ENCODE data around the gene ZNF536. TPM values are rescaled to one million over a fixed set of nuclear protein-coding genes. Genes with fewer than 3 reads are reported as not detected.

The ZNF536 gene
- total RNA-seq, 2 experiments from 2014 or later: not detected

DNA sequence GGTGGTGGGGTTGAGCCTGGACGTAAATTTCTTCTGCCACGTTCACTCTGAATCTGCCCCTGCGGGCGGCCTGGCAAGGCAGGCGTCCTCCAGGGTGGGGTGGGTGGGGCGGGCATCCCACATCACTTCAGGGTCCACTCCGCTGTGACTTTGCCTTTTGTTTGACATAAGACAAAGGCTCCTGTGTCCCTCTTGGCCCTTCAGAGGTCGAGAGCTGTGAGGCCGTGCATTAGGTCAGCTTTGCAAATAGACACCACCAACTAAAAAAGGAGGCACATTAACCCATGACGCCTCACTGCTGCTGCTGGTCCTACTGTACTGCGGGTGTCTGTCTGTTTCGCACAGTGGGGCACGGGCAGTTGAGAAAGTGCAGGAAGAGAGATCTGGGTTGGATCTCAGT, 10.5 kb upstream of the ZNF536 start:
- H3K9me3 Mint-ChIP-seq: no peaks in the 10 kb centered on the region
- no peak overlapping the region for H3K27ac Mint-ChIP-seq
- no peak for DNase-seq
- H3K4me1 Mint-ChIP-seq: no peaks in the 10 kb centered on the region
- H3K4me3 Mint-ChIP-seq: no peak overlapping the region
- no peaks in the 10 kb centered on the region for H3K36me3 Mint-ChIP-seq (ENCODE audit: low read depth)
- ChIA-PET CTCF (no interaction called here), POLR2A (no interaction called here)
- H3K27me3 Mint-ChIP-seq: peaks cover 14% of the 10 kb centered on the region

DNA sequence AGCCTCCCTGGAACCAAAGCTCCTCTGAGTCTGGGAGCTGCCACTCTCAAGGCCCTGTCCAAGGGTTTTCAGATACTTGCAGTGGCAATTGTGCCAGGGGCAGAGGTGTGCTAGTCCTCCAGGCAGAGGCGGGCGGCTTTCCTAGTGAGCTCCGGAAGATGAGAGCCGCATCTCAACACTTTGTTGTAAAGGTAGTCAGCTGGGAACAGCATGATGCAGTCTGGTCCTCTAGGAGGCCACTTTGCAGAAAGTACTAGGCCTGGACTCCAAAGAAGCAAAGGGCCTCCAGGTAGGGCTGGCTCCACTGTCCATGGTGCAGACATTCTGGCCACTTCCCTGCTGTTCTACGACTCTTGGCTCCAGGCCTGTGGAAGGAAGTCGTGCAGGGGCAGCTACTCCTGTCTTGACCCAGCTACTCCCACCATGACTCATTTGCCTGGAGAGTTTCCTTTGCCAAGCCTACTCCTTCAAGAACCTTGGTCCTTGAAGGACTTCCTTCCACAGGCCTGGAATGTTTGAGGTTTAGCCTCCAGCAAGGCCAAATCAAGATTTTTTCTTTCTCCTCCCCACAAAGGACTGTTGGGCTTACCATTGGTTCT, 9.9 kb upstream of the ZNF536 start:
- peaks cover 14% of the 10 kb centered on the region for H3K27me3 Mint-ChIP-seq
- no peaks in the 10 kb centered on the region for H3K9me3 Mint-ChIP-seq
- no peaks in the 10 kb centered on the region for H3K36me3 Mint-ChIP-seq (ENCODE audit: low read depth)
- CTCF ChIA-PET: no interaction called here
- no peaks in the 10 kb centered on the region for H3K4me1 Mint-ChIP-seq
- no peak overlapping the region for H3K4me3 Mint-ChIP-seq
- DNase-seq: no peak
- POLR2A ChIA-PET: no interaction called here
- H3K27ac Mint-ChIP-seq: no peak overlapping the region

DNA sequence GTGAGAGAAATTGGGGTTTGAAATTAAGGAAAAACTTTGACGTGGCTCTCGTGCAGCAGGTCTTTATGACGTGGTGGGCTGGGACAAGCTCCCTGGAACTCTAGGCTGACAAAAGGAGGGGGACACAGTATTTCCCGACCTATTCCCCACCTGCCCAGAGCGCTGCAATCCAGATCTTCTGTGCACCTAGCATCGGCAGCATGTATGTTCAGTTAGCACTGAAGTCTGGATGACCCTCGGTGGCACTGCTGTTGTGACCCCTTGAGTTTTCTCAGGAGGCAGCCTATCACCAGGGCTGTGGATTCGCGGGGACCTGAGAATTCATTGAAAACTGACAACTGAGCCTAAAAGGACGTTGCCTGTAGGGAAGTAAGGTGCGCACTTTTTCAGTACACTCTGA, 9.1 kb upstream of the ZNF536 start:
- Mint-ChIP-seq H3K36me3 (ENCODE audit: low read depth) (no peaks in the 10 kb centered on the region), H3K9me3 (no peaks in the 10 kb centered on the region), H3K4me1 (no peaks in the 10 kb centered on the region), H3K27me3 (peaks cover 14% of the 10 kb centered on the region), H3K27ac (no peak overlapping the region), H3K4me3 (no peak overlapping the region)
- ChIA-PET POLR2A (no interaction called here), CTCF (no interaction called here)
- DNase-seq: no peak

GRCh38 chr19:30364866-30365800, 7.1 kb upstream of the ZNF536 start:
- CTCF ChIA-PET: interaction anchor here (1.7 kb wide), 1 partner anchor 13 kb away, joined by 3 read pairs; no protein-coding TSS in a partner anchor
- DNase-seq: no peak
- H3K4me1 Mint-ChIP-seq: no peaks in the 10 kb centered on the region
- H3K36me3 Mint-ChIP-seq (ENCODE audit: low read depth): no peaks in the 10 kb centered on the region
- H3K9me3 Mint-ChIP-seq: no peaks in the 10 kb centered on the region
- no peak overlapping the region for H3K27ac Mint-ChIP-seq
- H3K27me3 Mint-ChIP-seq: peaks cover 16% of the 10 kb centered on the region
- no peak overlapping the region for H3K4me3 Mint-ChIP-seq
- POLR2A ChIA-PET: no interaction called here

DNA sequence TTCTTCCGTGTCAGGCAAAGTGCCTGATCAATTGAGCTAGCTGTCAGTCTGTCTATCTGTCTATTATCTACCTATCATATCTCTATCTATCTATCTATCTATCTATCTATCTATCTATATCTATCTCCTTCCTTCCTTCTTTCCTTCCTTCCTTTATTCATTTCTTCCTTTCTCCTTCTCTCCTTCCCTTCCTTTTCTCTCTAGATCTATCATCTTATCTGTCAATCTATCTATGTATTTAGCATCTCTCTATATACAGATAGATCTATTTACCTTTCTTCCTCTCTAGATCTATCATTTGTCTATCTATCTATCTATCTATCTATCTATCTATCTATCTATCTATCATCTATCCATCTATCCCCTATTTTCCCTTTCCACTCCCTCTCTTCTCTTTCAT, 5.9 kb upstream of the ZNF536 start:
- CTCF ChIA-PET: no interaction called here
- H3K4me1 Mint-ChIP-seq: no peaks in the 10 kb centered on the region
- no peak overlapping the region for H3K27ac Mint-ChIP-seq
- POLR2A ChIA-PET: no interaction called here
- H3K27me3 Mint-ChIP-seq: peaks cover 6% of the 10 kb centered on the region
- H3K9me3 Mint-ChIP-seq: no peaks in the 10 kb centered on the region
- H3K4me3 Mint-ChIP-seq: no peak overlapping the region
- H3K36me3 Mint-ChIP-seq (ENCODE audit: low read depth): no peaks in the 10 kb centered on the region
- DNase-seq: no peak

DNA sequence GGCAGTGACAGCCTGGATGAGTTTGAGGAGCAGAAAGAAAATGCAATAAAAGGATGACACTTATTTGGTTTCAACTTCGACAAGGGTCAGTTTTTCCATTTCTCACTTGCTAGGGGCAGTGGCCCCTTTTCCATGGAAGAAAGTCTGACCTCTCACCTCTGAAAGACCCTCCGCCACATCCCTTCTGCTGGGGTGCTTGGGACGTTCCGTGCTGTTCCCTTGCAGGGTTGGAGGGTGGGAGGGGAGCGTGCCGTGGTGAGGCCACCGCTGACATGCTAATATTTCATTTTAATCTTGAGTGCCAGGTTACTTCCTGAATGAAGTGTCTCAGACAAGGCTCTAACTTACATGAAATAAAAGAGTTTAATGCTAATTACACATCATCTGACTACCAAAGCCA, 5.2 kb upstream of the ZNF536 start:
- Mint-ChIP-seq H3K4me3 (no peak overlapping the region), H3K4me1 (no peaks in the 10 kb centered on the region), H3K27me3 (peaks cover 7% of the 10 kb centered on the region), H3K9me3 (no peaks in the 10 kb centered on the region), H3K36me3 (ENCODE audit: low read depth) (no peaks in the 10 kb centered on the region), H3K27ac (no peak overlapping the region)
- ChIA-PET CTCF (no interaction called here), POLR2A (no interaction called here)
- DNase-seq: no peak

DNA sequence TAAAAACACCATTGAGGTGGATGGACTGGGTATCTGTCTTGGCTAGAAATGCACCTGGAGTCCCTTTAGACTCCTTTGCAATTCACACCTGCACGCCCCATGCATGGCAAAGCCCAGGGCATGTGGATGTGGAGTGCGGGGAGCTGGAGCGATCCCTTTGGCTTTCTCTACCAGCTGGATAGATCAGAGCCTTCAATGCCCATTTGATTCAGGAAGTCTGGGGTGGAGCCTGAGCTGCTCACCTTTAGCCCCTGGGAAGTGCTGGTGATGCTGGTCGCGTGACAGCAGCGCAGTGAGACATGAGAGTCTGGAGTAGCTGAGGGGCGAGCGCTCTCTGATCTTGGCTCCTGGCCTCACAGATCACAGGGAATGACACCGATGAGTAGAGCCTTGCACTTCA, 4.8 kb upstream of the ZNF536 start:
- Mint-ChIP-seq H3K9me3 (no peaks in the 10 kb centered on the region), H3K27ac (no peak overlapping the region), H3K4me3 (no peak overlapping the region), H3K4me1 (no peaks in the 10 kb centered on the region), H3K36me3 (ENCODE audit: low read depth) (no peaks in the 10 kb centered on the region), H3K27me3 (peaks cover 9% of the 10 kb centered on the region)
- DNase-seq: no peak
- CTCF ChIA-PET: interaction anchor here (0.6 kb wide), 1 partner anchor 103 kb away, joined by 5 read pairs; no protein-coding TSS in a partner anchor
- POLR2A ChIA-PET: no interaction called here

DNA sequence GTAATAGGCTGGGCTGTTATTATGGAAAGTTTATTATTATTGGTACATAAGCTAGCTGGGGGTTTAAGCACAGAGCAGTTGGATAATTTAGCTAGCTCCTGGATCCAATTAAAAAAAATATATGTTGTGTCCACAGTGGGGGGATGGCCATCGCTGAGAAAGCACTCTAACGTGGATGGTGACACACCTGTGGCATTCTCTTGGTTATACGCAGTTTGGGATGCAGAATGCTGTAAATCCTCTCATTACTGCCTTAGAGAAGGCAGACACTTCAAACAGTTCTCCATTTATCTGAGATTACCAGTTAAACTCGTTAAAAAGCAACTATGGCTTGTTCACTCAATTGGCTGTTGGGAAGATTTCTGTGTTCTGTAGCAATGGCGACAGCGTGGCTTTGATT, 2.4 kb upstream of the ZNF536 start:
- Mint-ChIP-seq H3K4me3 (no peak overlapping the region), H3K27me3 (peaks cover 22% of the 10 kb centered on the region), H3K36me3 (ENCODE audit: low read depth) (no peaks in the 10 kb centered on the region), H3K27ac (no peak overlapping the region), H3K4me1 (no peaks in the 10 kb centered on the region), H3K9me3 (no peaks in the 10 kb centered on the region)
- DNase-seq: no peak
- ChIA-PET CTCF (no interaction called here), POLR2A (no interaction called here)

DNA sequence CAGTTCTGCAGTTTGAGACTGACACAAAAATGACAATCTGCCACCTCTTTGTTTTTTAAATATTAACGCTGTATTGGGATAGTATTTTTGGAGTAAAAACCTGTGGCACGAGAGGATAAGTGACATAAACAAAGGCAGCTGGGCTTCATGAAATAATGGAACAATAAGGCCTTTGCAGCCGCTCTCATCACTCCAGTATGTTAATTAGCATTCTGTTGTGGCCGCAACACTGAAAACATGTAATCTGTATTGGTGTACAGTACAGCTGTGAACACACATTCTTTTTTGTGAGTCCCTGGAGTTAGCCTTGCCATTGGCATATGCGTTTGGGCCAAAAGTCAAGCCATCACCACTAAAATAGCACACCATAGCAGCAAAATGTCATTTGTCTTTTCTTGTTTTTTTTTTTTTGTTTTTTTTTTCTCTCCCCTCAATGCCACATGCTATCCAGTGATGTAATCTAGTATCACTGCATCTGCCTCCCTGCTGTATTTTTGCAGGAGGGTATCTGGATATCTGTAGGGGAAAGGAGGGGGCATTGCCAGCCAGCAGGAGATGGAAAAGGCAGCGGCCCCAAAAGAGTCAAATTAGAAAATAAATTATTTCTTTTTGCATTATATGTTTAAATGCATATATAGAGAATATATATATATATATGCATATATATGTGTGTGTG, 885 bp upstream of the ZNF536 start:
- Mint-ChIP-seq H3K36me3 (ENCODE audit: low read depth) (no peaks in the 10 kb centered on the region), H3K27me3 (peaks cover 33% of the 10 kb centered on the region), H3K4me3 (no peak overlapping the region), H3K9me3 (no peaks in the 10 kb centered on the region), H3K27ac (no peak overlapping the region), H3K4me1 (no peaks in the 10 kb centered on the region)
- no peak for DNase-seq
- ChIA-PET POLR2A (no interaction called here), CTCF (interaction anchor here (0.8 kb wide), 1 partner anchor 1969 kb away, joined by 5 read pairs; no protein-coding TSS in a partner anchor)

DNA sequence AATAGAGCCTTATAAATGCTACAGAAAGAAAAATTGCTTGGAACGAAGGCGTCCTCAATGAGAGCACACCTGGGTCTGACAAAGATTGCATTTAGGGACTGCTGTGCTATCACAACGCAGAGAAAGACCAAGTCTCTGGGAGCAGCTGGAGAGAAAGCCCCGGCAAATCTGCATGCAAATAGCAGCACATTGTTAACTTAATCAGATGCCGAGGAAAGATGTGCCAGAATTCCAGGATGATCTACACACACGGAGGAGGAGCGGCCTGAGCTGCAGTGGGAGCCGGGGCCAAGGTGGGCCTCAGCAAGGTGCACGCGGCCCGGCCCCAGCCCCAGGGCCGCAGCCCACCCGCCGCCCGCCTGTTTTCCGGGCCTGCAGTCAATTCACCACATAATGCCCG, 1.4 kb downstream of the ZNF536 start:
- ChIA-PET CTCF (no interaction called here), POLR2A (no interaction called here)
- Mint-ChIP-seq H3K4me3 (no peak overlapping the region), H3K9me3 (no peaks in the 10 kb centered on the region), H3K36me3 (ENCODE audit: low read depth) (no peaks in the 10 kb centered on the region), H3K27ac (no peak overlapping the region), H3K27me3 (peaks cover 33% of the 10 kb centered on the region), H3K4me1 (no peaks in the 10 kb centered on the region)
- no peak for DNase-seq

DNA sequence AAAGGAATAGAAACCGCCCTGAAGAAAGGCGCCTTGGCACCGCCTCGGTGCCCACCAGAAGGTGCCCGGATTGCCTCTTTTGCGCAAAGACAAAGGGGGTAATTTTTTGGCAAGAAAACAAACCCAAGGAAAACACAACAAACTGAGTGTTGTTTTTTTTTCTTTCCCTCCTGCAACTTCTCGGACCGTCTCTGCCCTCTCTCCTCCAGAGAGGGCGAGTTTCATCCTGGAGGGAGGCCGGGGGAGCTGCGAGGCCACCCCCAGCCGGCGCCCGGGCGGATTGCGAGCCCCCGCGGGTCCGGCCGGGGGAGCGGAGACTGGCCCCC, 2.3 kb downstream of the ZNF536 start:
- ChIA-PET POLR2A (no interaction called here), CTCF (no interaction called here)
- Mint-ChIP-seq H3K36me3 (ENCODE audit: low read depth) (no peaks in the 10 kb centered on the region), H3K9me3 (no peaks in the 10 kb centered on the region), H3K4me1 (no peaks in the 10 kb centered on the region), H3K4me3 (no peak overlapping the region), H3K27ac (no peak overlapping the region), H3K27me3 (peaks cover 33% of the 10 kb centered on the region)
- no peak for DNase-seq

DNA sequence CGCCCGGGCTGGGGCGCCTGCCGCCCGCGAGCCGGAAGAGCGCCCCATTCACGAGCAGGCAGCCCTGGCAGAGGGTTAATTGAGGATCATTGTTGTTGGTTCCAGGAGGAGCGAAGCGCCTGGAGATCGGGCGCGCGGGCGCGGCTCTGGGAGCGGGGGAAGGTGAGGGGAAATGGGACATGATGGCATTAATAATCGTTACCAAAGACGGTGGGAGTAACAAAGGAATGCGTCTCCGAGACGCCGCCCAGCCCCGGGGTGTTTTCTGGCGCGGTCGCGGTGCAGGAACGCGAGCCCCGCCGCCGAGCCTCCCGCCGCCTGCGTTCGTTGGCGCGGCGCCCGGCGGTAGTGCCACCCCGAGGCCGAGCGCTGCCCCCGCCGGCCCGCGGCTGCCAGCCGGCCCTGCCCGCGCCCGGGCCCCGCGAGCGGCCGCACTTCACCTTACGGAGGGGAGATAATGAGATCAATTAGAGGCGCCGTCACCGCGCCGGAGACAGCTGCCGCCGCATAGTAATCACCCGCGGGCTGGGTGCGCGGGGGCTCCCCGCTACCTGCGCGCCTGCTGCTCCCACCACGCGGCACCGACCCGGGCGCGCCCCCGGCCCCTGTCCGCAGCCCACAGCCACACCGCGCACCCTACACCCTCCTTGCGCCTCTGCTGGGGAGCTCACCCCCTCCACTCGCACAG, 2.8 kb downstream of the ZNF536 start:
- Mint-ChIP-seq H3K27ac (no peak overlapping the region), H3K9me3 (no peaks in the 10 kb centered on the region), H3K27me3 (peaks cover 28% of the 10 kb centered on the region), H3K36me3 (ENCODE audit: low read depth) (no peaks in the 10 kb centered on the region), H3K4me3 (no peak overlapping the region), H3K4me1 (no peaks in the 10 kb centered on the region)
- ChIA-PET POLR2A (no interaction called here), CTCF (no interaction called here)
- no peak for DNase-seq

DNA sequence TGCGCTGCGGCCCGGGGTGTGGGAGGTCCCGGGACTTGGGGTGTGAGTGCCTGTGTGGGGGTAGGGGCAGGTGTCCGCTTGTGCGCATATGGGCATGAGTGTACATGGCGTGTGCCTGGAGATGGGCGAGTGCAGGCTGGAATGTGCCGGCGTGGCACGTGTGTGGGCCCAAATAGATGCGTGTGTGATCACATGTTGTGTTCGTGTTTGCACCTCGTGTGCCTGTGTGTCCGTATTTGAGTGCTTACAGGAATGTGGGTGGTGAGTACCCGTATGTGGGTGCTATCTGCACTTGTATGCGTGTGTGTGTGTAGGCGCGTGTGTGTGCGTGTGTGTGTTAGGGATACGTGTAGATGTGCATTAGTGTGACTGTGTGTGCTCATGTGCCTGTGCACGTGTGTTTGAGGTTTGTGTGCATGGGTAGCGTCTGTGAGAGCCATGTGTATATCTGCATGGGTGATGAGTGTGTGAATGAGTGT, 3.4 kb downstream of the ZNF536 start:
- no peak overlapping the region for H3K27ac Mint-ChIP-seq
- H3K4me3 Mint-ChIP-seq: no peak overlapping the region
- ChIA-PET CTCF (no interaction called here), POLR2A (no interaction called here)
- no peaks in the 10 kb centered on the region for H3K36me3 Mint-ChIP-seq (ENCODE audit: low read depth)
- no peaks in the 10 kb centered on the region for H3K9me3 Mint-ChIP-seq
- DNase-seq: no peak
- H3K27me3 Mint-ChIP-seq: peaks cover 28% of the 10 kb centered on the region
- no peaks in the 10 kb centered on the region for H3K4me1 Mint-ChIP-seq
